ENCODE measurements around the gene ANO4. TPM values are rescaled to one million over a fixed set of nuclear protein-coding genes. Genes with fewer than 3 reads are reported as not detected.
"Not testable (repeated sequence)": the region's sequence is repeated elsewhere in the genome, so short reads cannot be mapped to it uniquely, and the experiment has no call there.

Gene ANO4
- total RNA-seq, 1 experiment from 2014 or later = 0.24 TPM

GRCh38 chr12:100913872-100914592 lies 119.5 kb downstream of the ANO4 start:
- Histone ChIP-seq H3K27me3 (replicated peaks) (no peaks in the 10 kb centered on the region), H3K4me3 (no peak overlapping the region), H3K36me3 (no peaks in the 10 kb centered on the region), H3K9me3 (replicated peaks) (no peaks in the 10 kb centered on the region), H3K4me1 (replicated peaks) (no peaks in the 10 kb centered on the region), H3K27ac (no peak overlapping the region)
- no peak for DNase-seq (ENCODE audit: low read depth in 1 of 2, low spot score in 2 of 2)

- Histone ChIP-seq H3K4me3 (no peak overlapping the region), H3K36me3 (no peaks in the 10 kb centered on the region), H3K9me3 (replicated peaks) (peaks cover 3% of the 10 kb centered on the region; the same call in 1 of the 2 replicates), H3K4me1 (replicated peaks) (no peaks in the 10 kb centered on the region), H3K27ac (no peak overlapping the region), H3K27me3 (replicated peaks) (no peaks in the 10 kb centered on the region)
- DNase-seq (ENCODE audit: low read depth in 1 of 2, low spot score in 2 of 2) = no peak
These were observed 124.5 kb downstream of the ANO4 start for GRCh38 chr12:100919116-100919515.

- H3K4me1 ChIP-seq (replicated peaks) = no peaks in the 10 kb centered on the region
- H3K9me3 ChIP-seq (replicated peaks) = peaks cover 3% of the 10 kb centered on the region; the same call in 1 of the 2 replicates
- no peak overlapping the region for H3K27ac ChIP-seq
- H3K27me3 ChIP-seq (replicated peaks) = no peaks in the 10 kb centered on the region
- no peaks in the 10 kb centered on the region for H3K36me3 ChIP-seq
- DNase-seq (ENCODE audit: low read depth in 1 of 2, low spot score in 2 of 2) = no peak
- H3K4me3 ChIP-seq = no peak overlapping the region
These were observed 125.9 kb downstream of the ANO4 start for GRCh38 chr12:100920493-100920892.

GRCh38 chr12:100926669-100927248 lies 132.2 kb downstream of the ANO4 start:
- DNase-seq (ENCODE audit: low read depth in 1 of 2, low spot score in 2 of 2) = peak in 1 of 2 experiments; percentile 8
- Histone ChIP-seq H3K4me1 (replicated peaks) (peaks cover 13% of the 10 kb centered on the region), H3K27ac (no peak overlapping the region)

GRCh38 chr12:100927826-100928225 lies 133.2 kb downstream of the ANO4 start:
- peak; percentile 42 to 50 for DNase-seq (ENCODE audit: low read depth in 1 of 2, low spot score in 2 of 2)
- no peak overlapping the region for H3K4me3 ChIP-seq
- H3K9me3 ChIP-seq (replicated peaks) = no peaks in the 10 kb centered on the region
- no peaks in the 10 kb centered on the region for H3K36me3 ChIP-seq
- H3K27ac ChIP-seq = no peak overlapping the region
- H3K27me3 ChIP-seq (replicated peaks) = no peaks in the 10 kb centered on the region
- peaks cover 13% of the 10 kb centered on the region for H3K4me1 ChIP-seq (replicated peaks)

More at GRCh38 chr12:100926669-100927248, 132.2 kb downstream of the ANO4 start:
- no peaks in the 10 kb centered on the region for H3K27me3 ChIP-seq (replicated peaks)
- no peak overlapping the region for H3K4me3 ChIP-seq
- no peaks in the 10 kb centered on the region for H3K9me3 ChIP-seq (replicated peaks)
- H3K36me3 ChIP-seq = no peaks in the 10 kb centered on the region

- Histone ChIP-seq H3K36me3 (no peaks in the 10 kb centered on the region), H3K4me3 (no peak overlapping the region), H3K27ac (no peak overlapping the region), H3K27me3 (replicated peaks) (no peaks in the 10 kb centered on the region), H3K9me3 (replicated peaks) (no peaks in the 10 kb centered on the region), H3K4me1 (replicated peaks) (peaks cover 9% of the 10 kb centered on the region)
- no peak for DNase-seq (ENCODE audit: low read depth in 1 of 2, low spot score in 2 of 2)
These were observed 138.0 kb downstream of the ANO4 start for GRCh38 chr12:100932571-100932970.

- H3K36me3 ChIP-seq; H3K27me3 ChIP-seq (replicated peaks); DNase-seq (ENCODE audit: low read depth in 1 of 2, low spot score in 2 of 2); H3K4me3 ChIP-seq; H3K9me3 ChIP-seq (replicated peaks); H3K27ac ChIP-seq; H3K4me1 ChIP-seq (replicated peaks): not testable (repeated sequence)
These were observed 139.0 kb downstream of the ANO4 start for GRCh38 chr12:100933531-100933930.

GRCh38 chr12:100935929-100936328 lies 141.4 kb downstream of the ANO4 start:
- Histone ChIP-seq H3K36me3 (no peaks in the 10 kb centered on the region), H3K27me3 (replicated peaks) (no peaks in the 10 kb centered on the region; the same call in 1 of the 2 replicates), H3K9me3 (replicated peaks) (no peaks in the 10 kb centered on the region), H3K27ac (no peak overlapping the region), H3K4me3 (no peak overlapping the region), H3K4me1 (replicated peaks) (no peaks in the 10 kb centered on the region)
- DNase-seq (ENCODE audit: low read depth in 1 of 2, low spot score in 2 of 2) = no peak

GRCh38 chr12:100936661-100937060 lies 142.1 kb downstream of the ANO4 start:
- no peak for DNase-seq (ENCODE audit: low read depth in 1 of 2, low spot score in 2 of 2)
- no peaks in the 10 kb centered on the region for H3K4me1 ChIP-seq (replicated peaks)
- H3K36me3 ChIP-seq = no peaks in the 10 kb centered on the region
- H3K27me3 ChIP-seq (replicated peaks) = no peaks in the 10 kb centered on the region; the same call in 1 of the 2 replicates
- no peak overlapping the region for H3K27ac ChIP-seq
- H3K4me3 ChIP-seq = no peak overlapping the region
- no peaks in the 10 kb centered on the region for H3K9me3 ChIP-seq (replicated peaks)

GRCh38 chr12:100940503-100940902 lies 145.9 kb downstream of the ANO4 start:
- H3K27me3 ChIP-seq (replicated peaks) = no peaks in the 10 kb centered on the region; the same call in 1 of the 2 replicates
- no peak overlapping the region for H3K27ac ChIP-seq
- DNase-seq (ENCODE audit: low read depth in 1 of 2, low spot score in 2 of 2) = no peak
- no peaks in the 10 kb centered on the region for H3K36me3 ChIP-seq
- no peak overlapping the region for H3K4me3 ChIP-seq
- no peaks in the 10 kb centered on the region for H3K9me3 ChIP-seq (replicated peaks)
- H3K4me1 ChIP-seq (replicated peaks) = no peaks in the 10 kb centered on the region

- Histone ChIP-seq H3K27me3 (replicated peaks) (no peaks in the 10 kb centered on the region; the same call in 1 of the 2 replicates), H3K4me3 (no peak overlapping the region), H3K36me3 (no peaks in the 10 kb centered on the region), H3K9me3 (replicated peaks) (no peaks in the 10 kb centered on the region), H3K27ac (no peak overlapping the region), H3K4me1 (replicated peaks) (no peaks in the 10 kb centered on the region)
- DNase-seq (ENCODE audit: low read depth in 1 of 2, low spot score in 2 of 2) = no peak
These were observed 148.6 kb downstream of the ANO4 start for GRCh38 chr12:100942984-100943749.

GRCh38 chr12:100951756-100952155 lies 157.2 kb downstream of the ANO4 start:
- Histone ChIP-seq H3K36me3 (no peaks in the 10 kb centered on the region), H3K9me3 (replicated peaks) (no peaks in the 10 kb centered on the region; the same call in 1 of the 2 replicates), H3K4me1 (replicated peaks) (peaks cover 13% of the 10 kb centered on the region), H3K27ac (no peak overlapping the region), H3K27me3 (replicated peaks) (no peaks in the 10 kb centered on the region), H3K4me3 (no peak overlapping the region)
- no peak for DNase-seq (ENCODE audit: low read depth in 1 of 2, low spot score in 2 of 2)

GRCh38 chr12:100953217-100953616 lies 158.6 kb downstream of the ANO4 start:
- Histone ChIP-seq H3K4me1 (replicated peaks) (peaks cover 13% of the 10 kb centered on the region), H3K27ac (no peak overlapping the region), H3K27me3 (replicated peaks) (no peaks in the 10 kb centered on the region), H3K36me3 (no peaks in the 10 kb centered on the region), H3K9me3 (replicated peaks) (no peaks in the 10 kb centered on the region; the same call in 1 of the 2 replicates), H3K4me3 (no peak overlapping the region)
- DNase-seq (ENCODE audit: low read depth in 1 of 2, low spot score in 2 of 2) = no peak

- no peak overlapping the region for H3K27ac ChIP-seq
- no peaks in the 10 kb centered on the region for H3K27me3 ChIP-seq (replicated peaks)
- H3K9me3 ChIP-seq (replicated peaks) = no peaks in the 10 kb centered on the region; the same call in 1 of the 2 replicates
- no peak overlapping the region for H3K4me3 ChIP-seq
- DNase-seq (ENCODE audit: low read depth in 1 of 2, low spot score in 2 of 2) = no peak
- peaks cover 13% of the 10 kb centered on the region for H3K4me1 ChIP-seq (replicated peaks)
- no peaks in the 10 kb centered on the region for H3K36me3 ChIP-seq
These were observed 159.1 kb downstream of the ANO4 start for GRCh38 chr12:100953677-100954076.
